GM19193 (cell line): ENCODE measurements around the gene TACC2.

Experiments used
- POLR2A ChIP-seq: IDR thresholded peaks from 4 replicates; pipeline ENCODE4 v1.6.1; 2011; ENCODE audit not compliant: insufficient read depth, insufficient read length; ENCODE audit errors: extremely low read depth

TACC2 gene

DNA sequence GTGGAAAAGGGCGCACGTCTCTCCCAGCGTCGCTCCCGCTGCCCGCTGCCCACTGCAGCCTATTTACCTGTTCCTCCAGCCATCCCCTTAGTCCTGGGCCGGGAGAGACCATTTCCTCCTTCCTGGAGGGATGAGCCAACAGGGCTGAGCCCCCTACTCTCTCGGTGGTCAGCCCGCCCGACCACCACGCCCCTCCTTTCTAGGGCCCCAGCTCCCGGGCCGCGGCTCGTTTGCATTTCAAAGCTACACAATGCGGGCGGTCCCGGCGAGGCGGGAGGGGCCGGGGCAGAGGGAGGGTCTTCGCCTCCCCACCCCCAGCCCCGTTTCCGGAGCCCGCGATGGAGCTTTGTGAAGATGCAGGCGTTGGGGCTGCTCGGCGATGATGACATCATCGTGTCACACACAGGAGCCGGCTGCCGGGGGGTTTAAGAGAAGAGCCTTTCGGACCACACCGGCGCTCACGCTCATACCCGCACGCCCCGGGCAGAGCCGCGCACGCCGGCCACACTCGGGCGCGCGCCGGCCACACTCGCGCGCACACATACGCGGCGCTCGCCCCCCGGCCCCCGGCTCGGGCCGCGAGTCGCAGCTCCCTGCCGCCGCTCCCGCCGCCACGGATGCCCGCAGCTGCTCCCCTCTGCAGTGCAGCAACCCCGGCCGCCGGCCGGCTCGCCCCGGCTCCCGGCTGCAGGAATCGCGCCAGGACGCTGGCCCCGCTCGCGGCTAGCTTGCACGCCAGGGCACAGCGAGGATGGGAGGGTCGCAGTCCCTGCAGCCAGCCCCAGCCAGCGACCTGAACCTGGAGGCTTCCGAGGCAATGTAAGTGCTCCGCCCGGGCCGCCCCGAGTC lies 174.4 kb downstream of the TACC2 start:
- no peak for TF ChIP-seq POLR2A

DNA sequence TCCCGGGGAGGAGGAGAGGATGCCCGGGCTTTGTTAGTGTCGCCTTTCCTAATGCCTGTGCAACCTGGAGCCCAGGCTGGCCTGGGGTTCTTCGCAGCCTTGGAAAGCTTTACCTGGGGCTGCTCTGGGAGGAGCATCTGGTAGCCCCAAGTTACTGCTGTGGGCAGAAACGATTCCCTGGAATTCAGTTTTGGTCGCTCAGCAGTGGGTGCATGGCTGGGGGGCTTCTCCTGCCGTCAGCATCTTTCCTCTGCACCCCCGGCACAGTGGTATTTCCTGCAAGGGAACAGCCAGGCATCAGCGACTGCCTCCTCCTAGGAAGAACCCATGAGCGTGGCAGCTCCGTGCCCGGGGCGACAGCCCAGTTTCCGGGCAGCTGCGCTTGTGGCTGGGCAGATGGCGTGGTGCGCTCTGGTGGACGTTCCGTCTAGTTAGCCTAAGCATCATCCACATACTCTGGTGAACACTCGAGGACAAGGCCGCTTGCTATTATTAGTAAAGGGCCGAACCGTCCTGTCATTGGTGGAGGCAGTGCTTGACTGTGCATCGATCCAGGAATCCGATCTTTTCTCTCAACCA lies 175.1 kb downstream of the TACC2 start:
- TF ChIP-seq POLR2A, result no peak

DNA sequence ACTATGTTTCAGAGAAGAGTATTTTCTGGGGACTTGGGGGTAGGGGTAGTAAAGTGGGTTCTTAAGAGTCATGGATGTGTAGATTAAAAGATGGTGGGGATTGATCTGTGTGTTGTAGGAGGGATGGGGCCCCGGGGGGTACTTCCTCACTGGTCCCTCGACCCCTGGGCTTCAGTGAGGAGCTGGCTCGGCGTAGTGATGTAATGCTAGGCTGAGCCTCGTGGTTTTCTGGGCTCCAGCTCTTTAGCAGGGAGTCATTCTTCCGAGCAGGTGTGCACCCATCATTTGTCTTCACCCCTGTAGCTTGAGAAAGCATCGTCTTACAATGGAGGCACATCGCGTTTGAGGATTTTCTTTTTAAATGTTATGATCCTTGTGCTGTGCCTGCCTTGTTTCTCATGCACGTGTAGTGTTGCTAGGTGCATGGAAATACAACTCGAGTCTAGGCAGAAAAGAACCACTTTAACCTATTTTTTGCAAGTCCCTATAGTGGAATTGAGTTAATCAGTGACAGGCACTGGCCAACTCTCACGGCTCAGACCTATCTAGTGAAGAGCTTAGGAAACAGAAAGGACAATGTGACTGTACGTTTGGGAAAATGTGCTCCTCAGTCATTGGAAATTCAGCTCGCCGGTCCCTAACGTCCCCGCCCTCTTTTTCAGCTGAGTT lies 176.0 kb downstream of the TACC2 start:
- no peak for TF ChIP-seq POLR2A

DNA sequence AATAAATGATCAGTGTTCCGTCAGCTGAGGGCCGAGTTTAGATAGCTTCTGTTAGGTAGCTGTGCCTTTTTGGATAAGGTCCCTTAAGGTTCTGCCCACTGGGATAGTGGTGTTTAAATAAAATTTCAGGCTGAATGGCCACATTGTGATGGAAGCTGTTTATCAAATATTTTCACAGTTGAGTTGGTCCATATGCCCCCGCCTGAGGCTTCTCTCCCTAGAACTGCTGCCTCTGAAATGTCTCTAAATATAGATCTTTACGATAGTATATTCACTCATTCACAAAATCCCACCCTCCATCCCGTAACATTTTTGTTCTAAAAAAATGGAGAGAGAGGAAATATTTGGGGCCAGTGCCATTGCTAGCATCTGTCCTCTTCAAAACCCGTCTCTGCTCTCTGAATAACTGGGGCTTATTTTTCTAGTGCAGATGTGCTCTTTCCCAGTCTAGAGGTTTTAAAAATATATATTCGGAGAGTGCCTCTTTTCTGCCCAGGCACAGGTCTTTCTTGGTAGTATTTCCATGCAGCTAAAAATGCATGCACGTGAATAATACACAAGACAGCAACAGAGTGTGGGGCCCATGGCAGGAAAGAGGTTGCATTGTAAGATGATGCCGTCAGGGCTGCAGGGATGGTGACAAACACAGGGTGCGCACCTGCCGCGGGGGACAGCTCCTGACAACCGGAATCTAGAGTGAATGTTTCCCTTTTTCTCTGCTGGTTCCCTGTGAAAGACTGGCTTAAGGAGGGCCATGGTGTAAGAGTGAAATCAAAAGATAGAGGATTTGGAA lies 176.7 kb downstream of the TACC2 start:
- TF ChIP-seq POLR2A, result no peak

DNA sequence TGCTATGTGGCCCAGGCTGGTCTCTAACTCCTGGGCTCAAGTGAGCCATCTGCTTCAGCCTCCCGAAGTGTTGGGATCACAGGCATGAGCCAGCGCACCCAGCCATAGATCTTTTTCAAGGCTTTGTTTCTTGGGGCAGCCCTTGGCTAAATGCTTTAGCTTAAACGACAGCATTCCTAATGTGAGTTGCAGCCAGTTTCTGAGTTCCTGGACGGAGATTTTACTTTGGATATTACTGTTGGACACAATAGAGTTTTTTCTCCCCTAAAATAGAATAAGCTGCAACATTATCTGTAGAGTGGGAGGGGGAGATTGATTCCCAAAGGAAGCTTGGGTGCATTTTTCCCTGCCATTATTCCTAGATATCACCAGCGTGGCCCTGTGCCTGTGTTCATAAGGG lies 179.1 kb downstream of the TACC2 start:
- no peak for TF ChIP-seq POLR2A

DNA sequence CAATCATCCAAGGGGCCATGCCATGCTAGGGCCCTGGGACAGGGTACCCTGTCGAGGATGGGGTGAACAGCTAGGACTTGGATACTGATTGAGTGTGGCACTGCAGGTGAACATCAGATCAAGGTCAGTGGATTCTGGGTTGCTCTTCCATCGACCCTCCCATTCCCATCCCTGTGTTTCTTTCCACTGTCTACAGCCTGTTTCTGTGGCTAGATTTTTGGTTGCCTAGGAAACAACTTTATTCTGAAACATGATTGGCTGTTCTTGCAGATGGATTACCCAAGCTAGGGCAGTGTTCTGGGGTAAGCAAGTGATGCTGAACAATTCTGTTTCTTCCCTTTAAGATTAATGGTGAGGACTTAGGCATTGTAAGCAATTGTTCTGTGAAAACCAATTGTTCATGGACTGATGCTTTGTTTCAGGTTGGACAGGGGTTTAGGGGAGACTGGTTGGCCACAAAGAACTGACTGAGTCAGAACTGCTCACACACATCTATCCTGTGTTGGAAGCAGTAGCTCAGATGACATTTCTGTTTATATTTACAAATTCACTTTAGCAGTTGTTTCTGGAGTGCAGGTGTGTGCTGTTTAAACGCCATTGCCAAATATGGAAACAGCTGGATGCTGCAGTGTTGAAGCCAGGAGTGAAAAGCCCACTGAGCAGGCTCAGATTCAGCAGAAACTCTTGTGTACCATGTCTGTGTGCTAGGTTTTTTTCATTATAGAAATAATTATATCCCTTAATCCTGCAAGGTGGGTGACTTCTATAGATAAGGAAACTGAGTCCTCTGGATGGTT lies 179.8 kb downstream of the TACC2 start:
- TF ChIP-seq POLR2A, result no peak

DNA sequence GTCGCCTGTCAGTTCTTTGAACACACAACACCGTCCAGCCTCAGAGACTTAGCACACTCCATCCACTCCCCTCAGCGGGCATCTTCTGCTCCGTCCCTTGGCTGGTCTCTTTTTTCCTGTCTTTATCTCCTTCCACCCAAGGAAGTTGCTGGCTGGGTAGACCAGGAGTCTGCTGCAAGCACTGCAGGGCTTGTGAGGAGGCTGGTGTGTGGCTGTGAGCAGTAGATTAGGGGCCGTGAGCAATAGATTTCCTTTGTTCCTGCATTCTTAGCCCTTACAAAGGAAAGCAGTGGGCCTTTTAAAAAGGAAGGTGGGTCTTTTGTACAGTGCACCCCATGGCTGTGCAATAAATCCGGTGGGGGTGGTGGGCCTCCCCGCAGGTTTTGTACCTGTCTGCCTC lies 181.8 kb downstream of the TACC2 start:
- no peak for TF ChIP-seq POLR2A

DNA sequence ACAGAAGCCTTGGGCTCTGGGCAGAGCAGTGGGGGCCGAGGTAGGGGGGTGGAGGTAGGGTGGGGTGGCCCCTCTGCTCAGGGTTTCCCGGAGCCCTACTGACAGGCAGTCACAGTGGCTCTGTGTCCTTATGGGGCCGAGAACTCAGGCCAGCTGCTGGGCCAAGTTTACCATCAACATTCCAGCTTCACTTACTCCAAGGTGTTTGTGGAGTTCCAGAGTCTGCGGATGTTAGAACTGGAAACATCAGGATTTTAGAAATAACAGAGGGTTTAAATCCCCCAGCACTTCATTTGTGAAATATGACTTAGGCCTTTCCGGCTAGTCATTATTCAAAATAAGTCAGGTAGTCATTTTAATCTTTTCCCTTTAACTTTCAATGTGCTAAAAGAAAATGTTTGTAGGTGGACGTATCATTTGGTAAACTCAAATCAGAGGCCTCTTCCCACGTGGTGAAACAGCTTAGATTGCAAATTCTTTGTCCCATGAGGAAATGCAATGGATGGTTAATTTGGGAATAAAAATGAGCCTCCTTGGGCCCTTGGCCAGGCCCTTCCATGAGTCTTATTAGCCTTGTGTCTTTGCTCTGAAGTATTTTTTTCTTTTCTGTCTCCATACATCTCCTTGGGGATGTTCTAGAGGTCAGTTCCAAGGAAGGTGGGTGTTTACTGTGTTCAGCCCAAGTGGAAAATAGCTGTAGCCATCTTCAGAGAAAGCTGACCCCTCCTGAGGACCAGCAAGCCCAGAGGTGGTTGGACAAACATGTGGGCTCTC lies 182.5 kb downstream of the TACC2 start:
- TF ChIP-seq POLR2A, result no peak

DNA sequence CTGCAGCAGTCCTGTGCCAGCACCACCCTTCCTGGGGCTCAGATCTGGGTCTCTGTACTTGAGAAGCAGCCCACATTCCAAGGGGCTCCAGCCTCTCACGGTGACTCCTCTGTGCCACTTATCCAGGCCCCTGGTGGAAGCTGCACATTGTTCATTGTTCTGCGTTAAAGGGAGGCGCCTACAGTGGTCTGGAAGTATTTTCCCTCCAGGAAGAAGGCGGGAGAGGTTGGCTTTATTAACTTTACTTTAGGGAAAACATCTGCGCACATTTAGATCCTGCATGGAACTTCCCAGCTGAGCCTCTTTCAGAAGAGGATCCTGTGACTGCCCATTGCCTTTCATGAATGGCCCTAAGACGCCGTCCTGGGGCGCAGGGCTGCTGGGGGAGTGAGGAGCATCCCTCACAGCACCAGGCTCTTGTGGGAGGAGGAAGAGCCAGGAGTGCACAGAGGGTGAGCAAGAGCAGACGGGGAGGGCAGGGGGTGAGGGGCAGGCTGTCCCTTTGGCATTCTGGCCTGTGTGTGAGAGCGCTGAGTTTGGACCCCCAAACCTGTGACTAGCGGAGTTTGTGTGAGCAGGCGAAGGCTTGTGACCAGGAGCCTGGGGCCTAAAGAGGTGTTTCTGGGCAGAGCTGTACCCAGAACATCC lies 183.5 kb downstream of the TACC2 start:
- no peak for TF ChIP-seq POLR2A

DNA sequence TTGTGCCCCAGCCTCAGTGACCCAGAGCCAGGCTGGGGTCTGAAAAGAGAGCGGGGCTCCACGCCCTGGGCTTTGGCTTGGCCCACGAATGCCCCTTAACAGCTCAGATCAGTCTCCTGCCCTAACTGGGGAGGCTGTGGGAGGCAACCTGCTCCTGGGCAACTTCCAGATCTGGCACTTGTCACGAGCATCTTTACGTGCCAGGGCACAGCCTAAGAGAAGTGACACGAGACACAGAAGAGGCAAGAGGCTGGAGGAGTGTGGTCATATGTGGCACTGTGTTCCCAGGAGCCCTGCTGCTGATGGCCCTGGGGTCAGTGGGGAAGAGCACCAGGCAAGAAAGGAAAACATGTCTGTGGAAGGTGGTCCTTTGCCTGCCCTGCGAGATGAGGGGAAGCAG lies 184.4 kb downstream of the TACC2 start:
- TF ChIP-seq POLR2A, result no peak

DNA sequence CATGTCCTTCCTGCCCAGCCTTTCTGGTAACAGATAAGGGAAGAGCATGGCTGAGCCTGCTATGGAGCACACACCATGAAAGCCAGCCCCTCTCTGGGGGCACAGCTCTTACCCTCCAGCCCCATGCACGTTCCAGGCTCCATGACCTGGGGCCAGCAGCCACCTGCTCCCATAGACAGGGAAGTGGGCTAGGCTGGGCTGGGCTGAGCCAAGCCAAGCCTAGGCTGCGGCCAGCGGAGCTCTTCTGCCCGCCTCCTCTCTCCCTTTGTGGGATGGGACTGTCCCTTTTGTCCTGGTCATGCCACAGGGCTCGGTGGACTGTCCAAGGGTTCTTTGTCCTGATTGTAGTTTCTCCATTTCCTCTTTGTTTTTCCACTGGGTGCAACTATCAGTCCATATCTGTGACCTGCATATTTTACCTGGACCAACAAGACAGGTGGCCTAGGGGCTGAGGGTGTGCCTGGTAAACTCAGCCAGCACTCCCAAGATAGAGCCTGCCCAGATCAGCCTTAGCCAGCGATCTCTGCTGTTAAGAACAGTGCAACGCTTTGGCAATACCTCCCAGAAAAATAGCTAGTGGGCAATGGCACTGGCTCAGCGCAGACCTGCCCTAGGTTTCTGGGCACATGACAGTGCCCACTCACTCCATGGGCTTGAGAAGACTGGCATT lies 184.9 kb downstream of the TACC2 start:
- TF ChIP-seq POLR2A, result no peak
